GM19023 (cell line): ENCODE results near the gene POP7.
"Not testable (repeated sequence)": the region's sequence is repeated elsewhere in the genome, so short reads cannot be mapped to it uniquely, and the experiment has no call there.

Source experiments
- ATAC-seq: cut with Tn5 transposase; IDR thresholded peaks from one replicate; pipeline ENCODE4 v1.9.1; 2021; ENCODE audit warnings: mild to moderate bottlenecking, moderate library complexity; ENCODE audit not compliant: unreplicated experiment

The POP7 gene

DNA sequence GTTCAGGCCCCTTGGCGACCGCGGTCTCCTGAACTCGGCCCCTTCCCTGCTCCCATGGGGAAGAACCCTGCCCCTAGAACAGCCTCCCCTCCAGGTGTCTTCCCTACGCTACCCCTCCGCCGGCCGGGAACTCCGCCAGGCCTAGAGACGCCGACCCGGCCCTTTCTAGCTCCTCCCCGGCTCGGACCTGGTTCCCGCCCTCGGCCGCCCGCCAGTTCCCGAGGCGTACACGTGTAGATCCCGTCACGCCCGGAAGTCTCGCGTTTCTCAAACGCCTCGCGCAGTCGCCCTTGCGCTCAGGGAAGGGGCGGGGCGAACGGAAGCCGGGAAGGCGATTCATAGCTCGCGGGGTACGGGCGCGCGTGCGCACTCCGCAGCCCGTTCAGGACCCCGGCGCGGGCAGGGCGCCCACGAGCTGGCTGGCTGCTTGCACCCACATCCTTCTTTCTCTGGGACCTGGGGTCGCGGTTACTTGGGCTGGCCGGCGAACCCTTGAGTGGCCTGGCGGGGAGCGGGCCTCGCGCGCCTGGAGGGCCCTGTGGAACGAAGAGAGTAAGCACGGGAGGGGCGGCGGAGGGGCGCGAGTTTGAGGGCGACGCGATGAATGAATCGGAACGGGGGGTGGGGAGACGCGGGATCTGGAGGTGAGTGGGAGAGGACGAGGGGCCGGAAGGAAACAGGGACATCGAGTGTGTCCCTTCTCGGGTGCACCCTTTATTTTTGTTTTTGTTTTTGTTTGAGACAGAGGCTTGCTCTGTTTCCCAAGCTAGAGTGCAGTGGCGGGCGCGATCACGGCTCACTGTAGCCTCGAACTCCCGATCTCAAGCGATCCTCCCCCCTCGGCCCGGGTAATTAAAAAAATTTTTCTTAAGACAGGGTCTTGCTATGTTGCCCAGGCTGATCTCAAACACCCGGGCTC lies at the start of gene POP7:
Gene POP7 (plus strand): TSS at position 369 of the 919 bp plus-strand sequence. CDS start 710 bp downstream, outside the sequence.
- ATAC-seq, result peak; percentile 91

DNA sequence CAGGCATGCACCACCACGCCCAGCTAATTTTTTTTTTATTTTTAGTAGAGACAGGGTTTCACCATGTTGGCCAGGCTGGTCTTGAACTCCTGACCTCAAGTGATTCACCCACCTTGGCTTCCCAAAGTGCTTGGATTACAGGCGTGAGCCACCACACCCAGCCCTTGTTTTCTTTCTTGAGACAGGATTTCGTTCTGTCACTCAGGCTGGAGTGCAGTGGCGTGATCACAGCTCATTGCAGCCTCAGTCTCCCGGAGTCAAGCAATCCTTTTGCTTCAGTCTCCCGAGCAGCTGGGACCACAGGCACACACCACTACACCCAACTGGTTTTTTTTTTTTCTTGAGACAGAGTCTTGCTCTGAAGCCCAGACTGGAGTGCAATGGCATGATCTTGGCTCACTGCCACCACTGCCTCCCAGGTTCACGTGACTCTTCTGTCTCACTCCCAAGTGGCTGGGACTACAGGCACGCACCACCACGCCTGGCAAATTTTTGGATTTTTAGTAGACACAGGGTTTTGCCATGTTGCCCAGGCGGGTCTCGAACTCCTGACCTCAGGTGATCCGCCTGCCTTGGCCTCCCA lies 43.6 kb upstream of the POP7 start:
- not testable (repeated sequence) for ATAC-seq

GRCh38 chr7:100665168-100665726 lies 40.7 kb upstream of the POP7 start:
- no peak for ATAC-seq

GRCh38 chr7:100667331-100668068 lies 38.4 kb upstream of the POP7 start:
- no peak for ATAC-seq

GRCh38 chr7:100668069-100668449 lies 37.9 kb upstream of the POP7 start:
- ATAC-seq, result no peak

GRCh38 chr7:100669106-100669505 lies 36.8 kb upstream of the POP7 start:
- ATAC-seq, result not testable (repeated sequence)

DNA sequence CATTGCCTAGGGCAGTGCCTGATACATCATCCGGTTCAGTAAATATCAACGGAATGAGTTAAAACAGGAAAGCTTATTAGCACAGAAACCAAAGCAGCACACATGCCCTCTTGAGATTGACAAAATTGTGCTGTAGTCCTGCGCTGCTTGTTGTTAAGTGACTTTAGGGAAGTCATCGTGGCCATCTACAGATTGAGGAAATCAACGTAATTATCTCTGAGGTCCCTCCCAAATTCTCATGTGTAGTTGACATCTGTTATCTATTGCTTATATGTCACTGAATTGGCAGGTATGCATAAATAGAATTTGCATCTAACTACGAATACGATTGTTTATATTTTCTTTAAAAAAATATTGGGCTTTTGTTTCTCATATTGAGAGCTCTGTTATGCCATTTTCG lies 35.8 kb upstream of the POP7 start:
- ATAC-seq, result no peak

GRCh38 chr7:100671353-100672327 lies 34.3 kb upstream of the POP7 start:
- ATAC-seq, result no peak

- peak; percentile 64 for ATAC-seq
Measured at GRCh38 chr7:100673302-100673941, 32.5 kb upstream of the POP7 start, which contains the start of gene GNB2. Gene GNB2 (plus strand): TSS chr7:100673740. CDS start chr7:100676266, 2,526 bp downstream.

GRCh38 chr7:100673942-100674410 lies 31.9 kb upstream of the POP7 start:
- no peak for ATAC-seq

- no peak for ATAC-seq
Measured at GRCh38 chr7:100674411-100675104, 31.4 kb upstream of the POP7 start.

GRCh38 chr7:100675105-100675451 lies 30.8 kb upstream of the POP7 start:
- no peak for ATAC-seq

- peak; percentile 33 for ATAC-seq
Measured at GRCh38 chr7:100675581-100676350, 30.2 kb upstream of the POP7 start.

- no peak for ATAC-seq
Measured at GRCh38 chr7:100676501-100677306, 29.2 kb upstream of the POP7 start.

- ATAC-seq, result no peak
Measured at GRCh38 chr7:100677308-100678267, 28.3 kb upstream of the POP7 start.
